Activated naive CD4-positive, alpha-beta T cell treated with Interleukin-2 at 50 U/mL for 16 hours (primary cell): ENCODE data around the gene EPHA7.
A peak's percentile ranks its signal among the peaks of the same experiment; 100 is the strongest.

Experiments
- DNase-seq: peaks from one replicate; pipeline ENCODE4 v3.0.0-alpha.2; 2020

Gene EPHA7

GRCh38 chr6:93419304-93420162, at the start of gene EPHA7:
Gene EPHA7 (minus strand): TSS chr6:93419559. CDS start chr6:93419341, 218 bp downstream.
- DNase-seq: peak; percentile 35

- no peak for DNase-seq
Measured at GRCh38 chr6:93468291-93468690, 48.9 kb upstream of the EPHA7 start.

GRCh38 chr6:93454533-93454932, 35.2 kb upstream of the EPHA7 start:
- DNase-seq: no peak

DNA sequence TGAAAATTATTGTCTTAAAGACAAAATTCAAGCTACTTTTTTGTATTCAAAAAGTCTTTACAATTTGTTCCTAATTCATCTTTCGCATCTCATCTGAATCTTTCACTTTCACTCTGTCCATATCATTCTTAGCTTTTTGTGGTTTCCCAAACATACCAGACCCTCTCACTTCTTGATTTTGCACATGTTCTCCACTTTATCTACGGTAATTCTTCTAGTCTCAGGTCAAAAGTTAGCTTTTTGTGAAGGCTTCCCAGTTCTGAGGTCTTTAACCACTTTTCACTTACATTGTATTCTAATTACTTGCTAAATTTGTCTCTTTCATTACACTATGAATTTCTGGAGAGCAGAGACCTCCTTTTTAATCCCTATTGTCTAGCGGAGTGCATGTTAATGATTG, 34.6 kb upstream of the EPHA7 start:
- no peak for DNase-seq

DNA sequence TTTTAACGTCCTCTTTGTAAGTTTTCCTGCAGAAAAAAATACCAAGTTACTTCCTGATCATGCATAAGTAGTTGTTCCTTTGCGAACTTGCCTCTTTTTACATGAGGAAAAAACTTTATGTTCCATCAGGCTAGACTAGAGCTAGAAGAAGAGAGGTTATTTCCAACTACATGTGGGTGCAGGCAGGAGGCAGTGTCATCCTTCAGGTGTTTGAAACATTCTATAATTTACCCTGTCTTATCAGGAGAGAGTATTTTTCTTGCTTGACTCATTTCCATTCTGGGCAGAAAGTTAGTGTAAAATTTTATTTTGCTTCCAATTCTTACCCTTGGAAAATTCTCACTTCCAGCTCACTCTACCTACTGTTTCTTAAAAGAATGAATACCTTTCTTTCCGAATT, 28.5 kb upstream of the EPHA7 start:
- DNase-seq: no peak

DNA sequence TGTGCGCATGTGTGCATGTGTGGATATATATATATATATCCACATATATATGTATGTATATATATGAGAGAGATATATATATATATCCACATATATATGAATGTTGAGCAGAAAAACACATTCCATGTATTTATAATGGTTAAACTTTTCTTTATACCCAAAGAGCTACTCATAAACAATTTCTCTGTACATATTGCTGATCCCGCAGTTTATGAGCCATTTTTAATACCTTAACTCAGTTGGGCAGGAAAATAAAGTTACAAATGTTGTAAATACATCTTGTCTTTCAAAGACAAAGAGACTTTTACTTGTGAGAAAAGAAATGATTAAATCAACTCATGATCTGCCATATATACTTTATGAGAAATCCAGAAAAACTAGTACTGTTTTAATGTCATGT, 18.1 kb upstream of the EPHA7 start:
- DNase-seq: no peak

DNA sequence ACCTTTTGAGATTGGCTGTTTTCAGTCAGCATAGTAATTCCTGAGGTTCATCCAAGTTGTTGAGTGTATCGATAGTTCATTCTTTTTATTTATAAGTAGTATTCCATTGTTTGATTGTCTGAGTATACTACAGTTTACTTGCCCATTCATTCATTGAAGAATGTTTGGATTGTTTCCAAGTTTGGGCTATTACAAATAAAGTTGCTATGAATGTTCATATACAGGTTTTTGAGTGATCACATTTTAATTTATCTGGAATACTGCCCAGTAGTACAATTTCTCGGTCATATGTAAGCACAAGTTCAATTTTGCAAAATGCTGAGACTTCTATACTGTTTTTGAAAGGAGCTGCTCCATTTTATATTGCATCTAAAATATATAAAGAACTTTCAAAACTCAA, 14.2 kb upstream of the EPHA7 start:
- no peak for DNase-seq

GRCh38 chr6:93424303-93425064, 5.1 kb upstream of the EPHA7 start:
- no peak for DNase-seq

DNA sequence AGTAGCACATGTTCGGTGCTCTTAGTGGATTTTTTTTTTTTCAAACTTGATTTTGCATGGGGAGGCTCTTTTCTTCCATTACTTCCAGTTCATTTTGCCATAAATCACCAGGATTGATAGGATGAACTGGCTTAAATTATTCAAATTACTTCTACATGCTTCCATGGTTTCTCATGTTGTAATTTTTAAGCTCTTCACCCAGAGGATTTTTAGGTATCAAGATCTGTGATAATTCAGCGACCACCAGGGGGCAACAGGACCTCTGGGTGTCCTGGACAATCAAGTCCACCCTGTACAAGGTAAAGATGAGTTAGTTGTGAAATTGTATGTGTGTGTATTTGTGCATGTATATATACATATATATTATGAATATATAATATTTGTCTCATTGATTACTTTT, 4.2 kb upstream of the EPHA7 start:
- DNase-seq: no peak

- no peak for DNase-seq
Measured at GRCh38 chr6:93420163-93420795, 920 bp upstream of the EPHA7 start.

GRCh38 chr6:93418408-93419303, 703 bp downstream of the EPHA7 start:
- no peak for DNase-seq

DNA sequence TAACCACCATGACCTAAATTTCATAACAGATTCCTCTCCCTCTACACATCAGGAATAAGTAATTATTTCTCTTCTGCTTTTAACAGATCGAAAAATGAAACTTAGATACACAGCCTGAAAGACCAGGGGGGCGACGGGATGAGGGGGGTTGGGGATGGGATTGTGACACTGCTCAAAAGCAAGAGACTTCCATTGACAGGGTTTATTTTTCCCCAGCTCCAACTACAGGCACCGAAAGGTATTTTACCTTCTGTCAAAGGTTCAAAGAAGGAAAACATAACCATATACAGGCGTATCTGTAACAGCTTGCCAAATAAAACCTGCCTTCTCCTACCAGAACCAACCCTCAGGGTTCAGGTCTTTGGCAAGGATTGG, 1.3 kb downstream of the EPHA7 start:
- DNase-seq: no peak

- DNase-seq: no peak
Measured at GRCh38 chr6:93417421-93418013, 1.8 kb downstream of the EPHA7 start.

DNA sequence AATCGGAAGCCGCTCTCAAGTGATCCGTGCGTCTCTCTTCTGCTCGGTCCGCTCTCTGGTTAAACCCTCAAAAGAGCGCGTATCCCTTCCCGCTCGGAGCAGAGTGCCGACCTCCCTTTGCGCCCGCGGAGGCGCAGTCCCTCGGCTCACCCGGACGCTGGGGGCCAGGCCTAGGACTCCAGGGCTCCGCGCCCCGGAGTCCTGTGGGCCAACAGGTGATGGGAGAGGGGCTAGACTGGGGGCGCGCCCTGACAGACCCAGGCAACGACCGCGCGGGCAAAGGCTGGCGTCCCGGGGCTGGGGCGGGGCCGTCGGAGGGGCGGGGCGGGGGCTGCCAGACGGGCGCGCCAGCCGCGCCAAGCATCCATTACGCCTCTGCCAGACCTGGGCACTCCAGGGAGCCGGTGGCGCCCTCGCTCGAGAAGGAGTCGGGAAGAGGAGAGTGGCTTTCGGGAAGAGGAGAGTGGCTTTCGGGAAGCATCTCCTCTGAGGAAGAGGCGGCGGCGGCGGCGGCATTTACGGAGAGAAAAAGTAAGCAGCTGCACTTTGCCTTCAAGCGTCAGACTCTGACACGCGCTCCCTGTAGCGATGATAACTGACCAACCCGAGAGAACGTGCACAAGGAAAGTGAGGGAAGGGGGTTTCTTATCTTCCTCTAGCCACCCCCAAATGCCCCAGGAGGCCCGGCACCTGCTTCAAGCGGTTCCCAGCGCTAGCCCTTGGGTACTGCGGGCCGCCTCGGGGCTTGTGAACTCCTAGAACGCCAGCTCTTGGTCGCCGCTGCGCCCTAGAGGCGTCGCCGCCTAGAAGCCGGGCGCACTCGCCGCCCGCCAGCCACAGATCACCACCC, 2.6 kb downstream of the EPHA7 start:
- DNase-seq: no peak

DNA sequence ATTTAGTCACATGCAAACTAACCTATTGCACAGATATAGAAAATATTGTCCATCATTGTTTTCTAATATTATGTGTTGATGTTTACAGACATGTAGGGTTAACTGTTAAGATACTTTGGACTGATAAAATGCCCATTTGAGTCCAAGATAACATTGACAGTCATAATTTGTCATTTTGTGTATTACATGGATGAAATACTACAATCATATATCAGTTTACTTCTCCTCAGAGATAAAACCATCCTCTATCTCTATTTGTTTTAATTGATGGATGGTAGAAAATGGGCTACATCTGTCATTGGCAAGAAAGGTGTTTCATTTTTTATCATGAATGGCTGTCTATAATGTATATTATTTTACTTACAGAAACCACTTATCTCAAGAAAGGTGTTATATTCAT, 6.2 kb downstream of the EPHA7 start:
- no peak for DNase-seq

DNA sequence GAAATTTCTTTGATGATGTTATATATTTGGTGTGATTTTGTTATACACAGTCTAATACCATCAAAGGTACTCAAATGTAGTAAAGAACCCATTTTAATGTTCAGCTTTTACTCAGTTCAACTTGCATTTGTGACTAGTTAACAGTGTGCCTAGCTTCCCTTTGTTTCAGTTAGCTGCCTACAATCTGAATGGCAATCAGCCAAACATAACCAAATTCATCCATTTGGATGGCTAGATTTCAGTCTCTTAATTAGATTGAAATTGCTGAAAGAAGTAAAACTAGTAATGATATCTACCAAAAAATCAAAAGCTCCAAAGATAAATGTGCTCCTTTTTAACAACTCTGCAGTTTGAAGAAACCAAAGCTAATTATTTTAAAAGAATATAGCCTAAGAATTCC, 6.9 kb downstream of the EPHA7 start:
- no peak for DNase-seq

GRCh38 chr6:93407186-93407585, 12.2 kb downstream of the EPHA7 start:
- no peak for DNase-seq

- no peak for DNase-seq
Measured at GRCh38 chr6:93403390-93403789, 16.0 kb downstream of the EPHA7 start.

GRCh38 chr6:93398723-93399122, 20.6 kb downstream of the EPHA7 start:
- no peak for DNase-seq

DNA sequence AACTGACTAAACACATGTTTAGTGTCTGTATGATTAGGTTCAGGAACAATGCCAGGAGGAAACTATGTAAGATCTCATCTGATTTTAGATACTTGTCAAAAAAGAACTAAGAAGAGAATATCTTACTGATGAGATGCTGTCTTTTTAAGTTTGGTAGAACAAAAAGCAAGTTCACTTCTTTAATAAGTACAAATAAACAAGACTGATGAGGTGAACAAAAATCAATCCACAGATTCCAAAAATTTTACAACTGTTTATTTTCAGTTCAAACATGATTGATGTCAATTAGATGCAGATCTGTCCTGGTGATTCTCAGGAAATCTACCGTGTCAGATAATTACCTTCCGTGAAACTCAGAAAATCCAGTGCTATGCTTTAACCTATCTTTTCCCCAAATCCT, 24.9 kb downstream of the EPHA7 start:
- DNase-seq: no peak

- DNase-seq: no peak
Measured at GRCh38 chr6:93393554-93394074, 25.7 kb downstream of the EPHA7 start.
